ENCODE results near the gene OBSL1.
A peak's percentile ranks its signal among the peaks of the same experiment; 100 is the strongest.

The OBSL1 gene

GRCh38 chr2:219565130-219566080 lies 5.9 kb downstream of the OBSL1 start:
- DNase-seq, result no peak

GRCh38 chr2:219563271-219563928 lies 7.9 kb downstream of the OBSL1 start:
- DNase-seq, result no peak

GRCh38 chr2:219562049-219563020 lies 9.0 kb downstream of the OBSL1 start:
- no peak for DNase-seq

- no peak for DNase-seq
These were observed 9.9 kb downstream of the OBSL1 start for GRCh38 chr2:219561179-219562048.

GRCh38 chr2:219560893-219561178 lies 10.5 kb downstream of the OBSL1 start:
- DNase-seq, result no peak

DNA sequence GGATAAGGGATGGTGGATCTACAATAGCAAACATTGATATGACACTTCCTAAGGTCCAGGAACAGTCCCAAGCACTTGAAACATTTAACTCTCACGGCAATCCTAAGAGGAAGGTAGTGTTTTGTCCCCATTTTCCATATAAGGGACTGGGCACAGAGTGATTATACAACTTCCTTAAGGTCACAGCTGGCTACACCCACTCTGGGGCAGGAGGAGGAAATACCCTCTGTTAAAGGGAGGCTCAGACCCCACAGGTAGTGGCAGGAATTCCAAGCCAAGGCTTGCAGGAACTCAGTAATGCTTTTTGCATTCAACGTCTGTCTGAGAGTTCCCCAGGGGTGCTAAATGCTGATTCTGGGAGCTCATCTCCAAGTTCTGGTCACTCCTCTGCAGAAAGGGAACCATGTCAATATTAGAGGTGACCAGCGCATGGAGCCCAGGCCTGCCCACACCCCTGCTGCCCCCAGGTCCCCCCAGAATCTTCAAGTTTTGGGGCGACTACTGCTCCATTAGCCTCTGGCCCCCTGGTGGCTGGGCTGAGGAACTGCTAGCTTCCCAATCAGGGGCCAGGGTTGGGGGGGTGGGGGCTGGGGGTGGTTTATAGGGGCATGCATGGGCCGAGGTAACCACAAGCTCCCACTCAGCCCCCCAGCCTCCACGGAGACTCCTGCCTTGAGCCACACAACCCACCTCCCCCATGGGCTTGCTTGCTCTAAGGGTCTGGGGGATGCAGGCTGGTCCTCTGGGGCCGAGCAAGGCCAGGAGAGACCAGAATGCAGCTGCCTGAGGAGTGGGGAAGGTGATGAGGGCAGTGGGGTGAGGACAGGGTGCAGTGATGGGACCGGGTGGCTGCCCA lies 11.1 kb downstream of the OBSL1 start:
- DNase-seq, result no peak

GRCh38 chr2:219559156-219559915 lies 12.0 kb downstream of the OBSL1 start:
- DNase-seq, result no peak

DNA sequence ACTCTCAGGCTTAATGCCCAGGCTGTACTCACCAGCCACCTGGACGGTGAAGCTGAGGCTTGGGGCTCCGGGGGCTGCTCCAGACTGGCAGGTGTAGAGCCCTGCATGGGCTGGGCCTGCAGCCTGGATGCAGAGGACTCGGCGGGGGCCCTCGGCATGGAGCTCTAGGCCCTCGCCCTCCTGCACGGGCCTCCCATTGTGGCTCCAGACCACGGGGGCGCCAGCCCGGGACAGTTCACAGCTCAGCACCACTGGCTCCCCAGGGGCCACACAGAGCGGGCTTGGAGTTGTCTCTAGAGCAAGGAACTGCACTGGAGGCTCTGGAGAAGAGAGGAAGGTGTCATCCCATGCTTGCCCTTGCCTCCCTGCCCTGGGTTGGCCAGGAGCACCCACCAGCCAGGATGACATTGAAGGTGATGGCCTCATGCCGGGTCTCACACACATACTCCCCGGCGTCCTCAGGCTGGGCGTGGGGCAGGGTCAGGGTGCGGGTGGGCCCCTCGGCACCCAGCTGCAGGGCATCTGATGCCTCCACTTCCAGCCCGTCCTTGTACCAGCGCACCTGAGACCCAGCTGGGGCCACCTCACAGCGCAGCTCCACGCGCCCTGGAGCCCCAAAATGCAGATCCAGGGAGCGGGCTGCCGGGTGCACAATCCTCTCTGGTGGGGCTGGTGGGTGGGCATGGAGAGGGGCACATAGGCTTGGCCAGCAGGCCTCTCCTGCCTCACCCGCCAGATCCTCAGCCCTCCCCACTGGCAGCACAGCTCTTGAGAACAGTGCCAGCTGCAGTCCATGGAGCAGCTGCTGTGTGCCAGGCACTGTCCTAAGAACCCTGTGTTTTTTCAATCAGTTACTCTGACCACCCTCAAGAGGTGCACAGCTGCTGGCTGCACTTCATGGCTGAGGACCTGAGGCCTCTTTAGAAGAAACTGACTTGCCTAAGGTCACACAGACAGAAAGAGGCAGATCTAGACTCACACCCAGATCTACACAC lies 13.3 kb downstream of the OBSL1 start:
- DNase-seq, result no peak

- no peak for DNase-seq
These were observed 14.0 kb downstream of the OBSL1 start for GRCh38 chr2:219557320-219557719.

DNA sequence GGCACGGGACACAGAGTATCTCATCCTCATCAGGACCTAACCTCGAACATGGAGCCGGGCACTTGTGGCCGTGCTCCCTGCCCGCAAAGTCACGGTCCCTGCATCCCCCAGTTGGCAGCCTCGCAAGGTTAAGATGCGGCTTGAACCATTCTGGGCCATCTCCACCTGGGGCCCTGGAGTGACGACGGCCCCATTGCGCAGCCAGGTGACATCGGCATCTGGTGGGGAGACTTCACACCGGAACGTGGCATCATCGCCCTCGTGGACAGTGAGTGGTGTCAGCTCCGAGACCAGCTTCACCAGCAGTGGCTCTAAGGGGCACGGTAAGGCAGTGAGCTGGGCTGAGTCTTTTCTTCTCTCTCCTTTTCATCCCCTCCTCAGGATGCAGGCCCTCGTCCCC lies 14.9 kb downstream of the OBSL1 start:
- no peak for DNase-seq

GRCh38 chr2:219555956-219556355 lies 15.4 kb downstream of the OBSL1 start:
- no peak for DNase-seq

- DNase-seq, result no peak
These were observed 17.0 kb downstream of the OBSL1 start for GRCh38 chr2:219554350-219554749.

DNA sequence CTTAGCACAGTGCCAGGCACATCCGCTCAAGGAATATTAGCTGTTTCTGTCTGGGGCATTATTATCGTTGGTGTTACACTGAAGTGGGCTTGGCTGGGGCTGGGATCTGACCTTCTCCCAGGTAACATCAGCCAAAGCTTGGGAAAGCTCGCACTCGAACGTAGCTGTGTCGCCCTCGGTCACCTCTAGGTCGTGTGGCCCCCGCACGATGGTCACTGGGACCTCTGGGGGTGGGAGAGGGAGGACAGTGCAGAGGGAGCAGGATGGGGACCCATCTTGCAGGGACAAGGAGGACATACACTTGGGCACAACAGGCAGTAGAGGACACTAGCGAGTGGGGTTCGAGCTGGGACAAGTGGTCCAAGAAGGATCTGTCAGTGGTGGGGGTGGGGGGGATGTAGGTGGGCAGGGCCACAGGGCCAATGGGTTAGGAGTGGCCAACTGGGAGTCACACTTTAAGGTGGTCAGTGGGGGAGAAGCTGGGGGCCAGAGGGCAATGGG lies 17.8 kb downstream of the OBSL1 start:
- DNase-seq, result no peak

DNA sequence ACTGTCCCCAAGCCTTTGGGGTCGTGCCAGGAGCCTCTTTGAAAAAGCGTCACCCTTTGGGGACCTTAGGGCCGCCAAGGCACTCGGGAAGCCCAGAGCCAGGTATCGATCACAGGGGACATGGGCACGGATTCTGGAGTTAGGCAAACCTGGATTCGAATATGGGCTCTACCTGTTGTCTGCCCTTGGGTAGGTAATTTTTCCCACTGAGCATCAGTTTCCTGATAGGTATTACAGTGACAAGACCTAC lies 18.2 kb downstream of the OBSL1 start:
- DNase-seq, result no peak

DNA sequence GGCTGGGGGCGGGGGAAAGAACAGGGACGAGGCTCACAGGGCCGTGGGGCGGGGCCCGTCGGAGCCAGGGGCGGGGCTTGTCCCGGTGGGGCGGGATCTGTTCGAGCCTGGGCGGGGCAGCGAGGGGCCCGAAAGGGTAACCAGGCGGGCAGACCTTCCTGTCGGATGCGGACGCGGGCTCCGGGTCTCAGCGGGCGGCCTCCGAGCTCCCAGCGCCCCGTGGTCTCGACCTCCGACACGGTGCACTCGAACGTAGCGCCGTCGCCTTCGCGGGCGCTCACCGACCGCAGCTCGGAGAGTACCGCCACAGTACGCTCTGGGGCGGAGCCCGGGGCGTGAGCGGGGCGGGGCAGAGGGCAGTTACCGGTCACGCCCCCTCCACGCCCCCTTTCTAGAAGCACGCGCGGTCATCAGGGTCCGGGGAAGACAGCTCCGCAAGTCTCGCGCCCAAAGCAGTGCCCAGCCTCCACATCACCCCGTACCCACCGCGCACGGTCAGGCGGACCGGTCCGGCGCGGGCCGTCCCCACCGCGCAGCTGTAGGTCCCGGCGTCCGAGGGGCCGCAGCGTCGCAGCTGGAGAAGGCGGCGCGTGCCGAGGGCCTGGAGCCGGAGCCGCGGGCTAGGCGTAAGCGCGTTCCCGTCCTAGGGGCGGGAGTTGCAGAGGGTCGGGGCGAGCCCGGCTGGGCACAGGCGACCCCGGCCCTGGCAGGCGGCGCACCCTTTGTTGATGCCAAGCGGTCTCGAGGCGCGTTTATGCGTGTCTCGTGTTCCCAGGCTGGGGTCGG lies 18.8 kb downstream of the OBSL1 start:
- DNase-seq, result peak; percentile 63 to 84

DNA sequence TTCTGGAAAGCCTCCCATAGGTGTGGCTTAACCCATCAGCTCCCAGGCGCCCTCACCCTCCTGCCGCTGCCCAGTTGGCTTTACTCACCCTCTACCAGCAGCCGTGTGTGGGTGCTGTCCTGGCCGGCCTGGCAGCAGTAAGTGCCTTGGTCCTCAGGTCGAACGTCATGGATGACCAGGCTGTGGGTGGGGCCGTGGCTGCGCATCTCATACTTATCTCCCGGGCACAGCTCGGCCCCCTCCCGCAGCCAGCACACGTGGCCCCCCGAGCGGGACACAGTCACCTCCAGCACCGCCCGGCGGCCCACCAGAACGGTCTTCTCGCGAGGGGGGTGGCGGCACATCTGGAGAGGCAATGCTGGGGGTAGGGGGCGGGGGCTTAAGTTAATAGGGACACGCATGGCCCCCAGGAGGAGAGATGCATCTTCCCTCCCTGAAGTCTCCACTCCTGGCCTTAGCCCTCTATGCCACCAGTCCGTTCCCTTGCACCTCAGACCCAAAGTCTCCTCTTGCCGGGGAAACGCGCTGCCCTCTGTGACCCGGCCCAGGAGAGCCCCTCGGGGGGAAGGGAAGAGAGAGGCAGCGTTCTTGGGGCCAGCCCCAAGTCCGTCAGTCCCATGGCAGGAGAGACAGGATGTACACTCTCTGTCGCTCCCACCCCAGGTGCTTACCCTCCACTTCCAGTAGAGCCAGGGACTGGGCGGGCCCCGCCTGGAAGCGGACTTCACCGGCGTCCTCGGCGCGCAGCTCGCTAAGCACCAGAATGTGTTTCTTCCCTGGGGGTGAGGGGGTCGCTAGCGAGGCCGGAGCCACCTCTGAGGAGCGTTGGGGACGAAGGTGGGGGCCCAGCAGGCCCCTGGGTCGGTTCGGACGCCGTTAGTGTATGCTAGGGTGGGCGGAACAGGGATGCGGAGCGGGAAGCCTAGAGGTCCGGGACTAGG lies 19.6 kb downstream of the OBSL1 start:
- DNase-seq, result no peak

DNA sequence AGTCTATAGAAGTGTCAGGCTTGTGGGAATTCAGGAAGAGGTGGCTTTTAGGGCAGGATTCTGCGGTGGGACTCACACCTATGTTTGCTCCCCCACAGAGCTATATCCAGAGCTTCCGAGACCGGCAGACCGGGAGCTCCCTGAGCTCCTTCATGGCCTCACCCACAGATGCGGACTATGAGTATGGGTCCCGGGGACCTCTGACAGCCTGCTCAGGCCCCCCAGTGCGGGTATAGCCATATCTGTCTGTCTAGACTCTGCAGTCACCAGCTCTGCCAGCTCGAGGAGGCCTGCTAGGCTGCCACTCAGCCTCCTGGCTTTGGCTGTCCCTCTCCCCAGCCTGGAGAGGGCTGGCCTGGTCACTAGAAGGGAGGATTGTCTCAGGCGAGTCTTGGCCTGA lies 21.7 kb downstream of the OBSL1 start:
- no peak for DNase-seq

All from inflammatory macrophage treated with lipopolysaccharide for 1 hour (primary cell).